Mucosa of stomach (tissue), 1 donor: Measurements from ENCODE around the gene TMEM11.
"Not testable (repeated sequence)": the region's sequence is repeated elsewhere in the genome, so short reads cannot be mapped to it uniquely, and the experiment has no call there.

ENCODE experiments used
- H3K27me3 ChIP-seq: one replicate; pipeline ENCODE4 v1.7.0; 2013; ENCODE audit warnings: mild to moderate bottlenecking, low read length; ENCODE audit not compliant: control insufficient read depth, insufficient read depth
- H3K36me3 ChIP-seq: one replicate; pipeline ENCODE4 v1.7.0; 2013; ENCODE audit warnings: low read length; ENCODE audit not compliant: control insufficient read depth, insufficient read depth
- H3K4me1 ChIP-seq: one replicate; pipeline ENCODE4 v1.7.0; 2013; ENCODE audit warnings: mild to moderate bottlenecking, low read length; ENCODE audit not compliant: control insufficient read depth, insufficient read depth
- H3K4me3 ChIP-seq: one replicate; pipeline ENCODE4 v1.7.0; 2013; ENCODE audit warnings: low read length
- H3K9ac ChIP-seq: one replicate; pipeline ENCODE4 v1.7.0; 2013; ENCODE audit warnings: mild to moderate bottlenecking, low read length, moderate library complexity
- H3K9me3 ChIP-seq: one replicate; pipeline ENCODE4 v1.7.0; 2013; ENCODE audit warnings: mild to moderate bottlenecking, low read length, moderate library complexity; ENCODE audit not compliant: control insufficient read depth
- donor health status: Pancreatic carcinoma.

Gene TMEM11

DNA sequence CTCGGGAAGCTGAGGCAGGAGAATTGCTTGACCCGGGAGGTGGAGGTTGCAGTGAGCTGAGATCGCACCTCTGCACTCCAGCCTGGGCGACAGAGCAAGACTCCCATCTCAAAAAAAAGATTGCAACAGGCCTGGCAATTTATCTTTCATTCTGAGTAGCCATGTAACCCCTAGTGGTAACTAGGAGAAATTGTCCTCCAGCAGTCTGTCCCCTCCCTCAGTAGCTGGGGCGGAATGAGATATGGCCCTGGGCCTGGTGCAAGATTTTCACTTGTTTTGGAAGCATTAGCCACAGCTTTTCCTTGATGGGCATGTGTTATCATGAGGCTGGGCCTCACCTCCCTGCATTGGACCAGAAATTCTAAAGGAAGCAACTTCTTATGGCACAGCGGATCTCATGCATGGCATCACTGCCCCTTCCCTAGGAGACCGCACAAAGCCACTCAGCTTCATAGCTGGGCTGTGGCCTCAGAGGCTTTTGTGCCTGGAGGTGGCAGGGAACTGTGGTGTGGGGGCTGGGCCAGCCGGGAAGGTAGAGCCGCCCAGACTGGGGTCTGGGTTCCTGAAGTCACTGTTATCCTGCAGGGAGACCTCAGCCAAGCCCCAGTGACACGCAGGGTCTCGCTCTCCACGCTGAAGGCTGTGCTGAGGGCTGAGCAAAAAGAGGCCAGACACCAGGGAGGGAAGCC, 25.9 kb upstream of the TMEM11 start:
- Histone ChIP-seq H3K36me3 (no peaks in the 10 kb centered on the region), H3K4me1 (no peaks in the 10 kb centered on the region), H3K27me3 (no peaks in the 10 kb centered on the region), H3K9me3 (no peaks in the 10 kb centered on the region), H3K4me3 (no peak overlapping the region), H3K9ac (no peak overlapping the region)

DNA sequence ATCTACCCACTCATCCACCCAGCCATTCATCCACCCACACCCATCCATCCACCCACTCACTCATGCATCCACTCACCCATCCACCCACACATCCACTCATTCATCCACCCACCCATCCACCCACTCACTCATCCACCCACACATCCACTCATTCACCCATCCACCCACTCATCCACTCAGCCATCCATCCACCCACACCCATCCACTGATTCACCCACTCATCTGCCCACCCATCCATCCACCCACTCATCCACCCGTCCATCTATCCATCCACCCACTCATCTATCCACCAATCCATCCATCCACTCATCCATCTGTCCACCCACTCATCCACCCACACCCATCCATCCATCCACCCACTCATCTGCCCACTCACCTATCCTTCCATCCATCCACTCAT, 22.0 kb upstream of the TMEM11 start:
- Histone ChIP-seq H3K9ac (no peak overlapping the region), H3K36me3 (no peaks in the 10 kb centered on the region), H3K4me3 (no peak overlapping the region), H3K9me3 (no peaks in the 10 kb centered on the region), H3K4me1 (no peaks in the 10 kb centered on the region), H3K27me3 (no peaks in the 10 kb centered on the region)

DNA sequence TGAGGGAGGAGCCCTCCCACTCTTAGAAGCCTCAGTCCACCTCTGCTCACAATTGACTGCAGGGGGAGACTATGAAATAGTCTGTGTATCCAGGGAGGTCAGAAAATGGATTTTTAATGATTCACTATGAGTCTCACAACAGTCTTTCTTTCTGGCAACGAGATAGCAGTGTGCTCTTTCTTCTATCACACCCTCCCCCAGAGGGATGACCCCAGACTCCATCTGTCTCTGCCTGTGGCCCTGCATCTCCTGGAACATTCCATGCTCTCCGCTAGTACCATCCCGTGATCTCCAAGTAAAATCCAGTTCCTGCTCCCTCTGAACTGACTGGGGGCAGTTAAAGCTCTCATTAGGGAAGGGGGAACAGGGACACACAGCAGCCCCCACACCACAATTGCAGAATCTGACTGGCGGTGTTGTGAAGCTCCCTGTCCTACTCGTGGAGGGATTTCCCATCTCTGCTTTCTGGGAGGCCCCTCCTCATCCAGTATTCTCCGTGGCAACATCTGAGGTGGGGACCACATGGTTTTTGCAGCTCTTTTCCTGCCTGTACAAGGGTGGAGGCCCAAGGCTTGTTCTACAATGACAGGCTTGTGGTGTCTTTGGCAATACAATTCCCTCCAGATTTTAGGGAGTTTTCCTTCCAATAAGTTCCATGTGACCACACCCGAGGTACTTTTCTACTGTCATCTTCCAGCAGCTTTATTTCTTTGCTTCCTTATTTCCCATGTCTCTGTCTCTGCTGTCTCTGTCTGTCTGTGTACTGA, 19.8 kb upstream of the TMEM11 start:
- no peaks in the 10 kb centered on the region for H3K4me1 ChIP-seq
- H3K36me3 ChIP-seq: no peaks in the 10 kb centered on the region
- no peaks in the 10 kb centered on the region for H3K9me3 ChIP-seq
- no peak overlapping the region for H3K9ac ChIP-seq
- no peak overlapping the region for H3K4me3 ChIP-seq
- no peaks in the 10 kb centered on the region for H3K27me3 ChIP-seq

DNA sequence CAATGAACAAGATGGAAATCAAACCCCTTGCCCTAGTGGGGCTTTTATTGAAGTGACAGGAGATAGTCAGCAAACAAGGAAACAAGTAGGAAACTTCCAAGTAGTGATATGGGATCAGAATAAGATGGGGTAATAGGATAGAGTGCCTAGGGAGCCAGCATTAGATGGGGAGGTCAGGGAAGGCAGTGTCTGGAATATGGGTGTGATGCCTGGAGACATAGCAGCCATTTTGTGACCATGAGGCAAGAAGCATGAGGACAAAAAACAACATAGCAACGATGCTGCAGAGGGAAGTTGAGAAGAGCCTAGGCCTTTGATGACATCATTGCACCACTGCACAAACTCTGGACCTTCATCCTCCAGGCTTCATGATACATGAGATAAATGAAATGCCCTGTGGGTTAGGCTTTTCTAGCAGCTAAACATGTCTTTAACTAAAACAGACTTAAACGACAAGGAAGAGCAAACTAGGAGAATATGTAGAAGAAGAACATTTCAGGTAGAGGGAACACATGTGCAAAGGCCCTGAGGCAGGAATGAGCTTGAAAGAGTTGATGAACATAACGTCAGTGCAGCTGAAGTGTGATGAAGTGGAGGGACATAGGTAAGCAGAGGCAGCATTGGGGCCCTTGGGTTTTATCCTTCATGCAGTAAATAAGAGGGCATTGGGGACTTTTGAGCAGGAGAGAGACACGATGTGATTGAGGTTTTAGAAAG, 18.2 kb upstream of the TMEM11 start:
- Histone ChIP-seq H3K27me3 (no peaks in the 10 kb centered on the region), H3K9me3 (no peaks in the 10 kb centered on the region), H3K4me1 (no peaks in the 10 kb centered on the region), H3K9ac (no peak overlapping the region), H3K36me3 (no peaks in the 10 kb centered on the region), H3K4me3 (no peak overlapping the region)

DNA sequence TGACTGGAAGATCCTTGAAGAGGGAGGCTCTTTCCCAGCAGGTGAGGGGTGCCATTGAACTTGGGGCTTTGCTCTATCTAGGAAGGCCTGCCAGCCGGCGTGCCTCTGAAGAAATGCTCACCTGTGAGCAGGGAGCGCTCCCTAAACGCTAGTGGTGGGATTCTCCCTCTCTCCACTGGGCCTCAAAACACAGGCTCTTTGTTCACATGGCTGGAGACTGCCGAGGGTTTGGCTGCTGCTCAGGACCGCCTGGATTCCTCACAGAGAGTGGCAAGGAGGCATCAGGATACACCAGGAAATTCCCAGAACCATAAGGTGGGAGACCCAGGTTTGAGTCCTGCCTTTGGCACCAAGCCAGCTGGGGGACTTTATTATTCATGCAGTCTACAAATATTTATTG, 17.6 kb upstream of the TMEM11 start:
- no peak overlapping the region for H3K4me3 ChIP-seq
- no peak overlapping the region for H3K9ac ChIP-seq
- H3K9me3 ChIP-seq: no peaks in the 10 kb centered on the region
- no peaks in the 10 kb centered on the region for H3K27me3 ChIP-seq
- no peaks in the 10 kb centered on the region for H3K36me3 ChIP-seq
- no peaks in the 10 kb centered on the region for H3K4me1 ChIP-seq

DNA sequence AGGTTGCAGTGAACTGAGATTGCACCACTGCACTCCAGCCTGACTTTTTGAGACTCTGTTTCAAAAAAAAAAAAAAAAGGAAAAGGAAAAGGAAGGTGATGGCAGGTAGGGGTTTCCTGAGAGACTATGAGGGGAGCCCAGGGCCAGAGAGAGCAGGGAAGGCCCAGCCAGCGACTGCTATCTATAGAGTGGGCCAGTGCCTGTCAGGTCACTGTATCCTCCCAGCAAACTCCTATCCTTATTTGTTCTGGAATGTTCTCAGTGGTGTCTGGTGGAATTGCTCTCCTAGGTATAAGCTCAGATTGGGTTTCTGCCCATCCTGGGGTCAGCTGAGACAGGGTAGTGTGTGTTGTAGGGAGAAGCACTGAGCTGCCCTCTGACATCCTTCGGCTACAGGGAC, 14.9 kb upstream of the TMEM11 start:
- H3K9ac ChIP-seq: no peak overlapping the region

DNA sequence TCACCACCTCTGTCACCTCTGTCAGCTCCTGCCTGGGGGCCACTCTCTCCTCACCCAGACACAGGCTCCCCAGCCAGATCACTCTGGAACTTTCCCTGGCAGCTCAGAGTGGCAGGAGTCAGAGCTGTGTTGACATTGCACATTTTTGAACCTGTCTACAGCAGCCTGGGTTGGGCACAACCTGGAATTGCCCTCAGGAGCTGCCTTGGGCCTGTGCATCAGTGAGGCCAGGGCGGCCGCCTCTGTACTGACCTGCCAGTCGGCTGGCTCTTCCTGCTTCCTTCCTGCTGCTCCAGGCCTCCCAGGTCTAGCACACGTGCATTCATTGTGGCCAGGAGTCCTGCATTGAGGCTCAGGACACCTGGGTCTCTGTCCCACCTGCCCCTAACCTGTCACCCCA, 14.2 kb upstream of the TMEM11 start:
- no peaks in the 10 kb centered on the region for H3K27me3 ChIP-seq
- H3K4me3 ChIP-seq: no peak overlapping the region
- H3K4me1 ChIP-seq: no peaks in the 10 kb centered on the region
- no peak overlapping the region for H3K9ac ChIP-seq
- no peaks in the 10 kb centered on the region for H3K9me3 ChIP-seq
- H3K36me3 ChIP-seq: no peaks in the 10 kb centered on the region

More for the DNA sequence above, 14.9 kb upstream of the TMEM11 start:
- Histone ChIP-seq H3K9me3 (no peaks in the 10 kb centered on the region), H3K36me3 (no peaks in the 10 kb centered on the region), H3K27me3 (no peaks in the 10 kb centered on the region), H3K4me3 (no peak overlapping the region), H3K4me1 (no peaks in the 10 kb centered on the region)

DNA sequence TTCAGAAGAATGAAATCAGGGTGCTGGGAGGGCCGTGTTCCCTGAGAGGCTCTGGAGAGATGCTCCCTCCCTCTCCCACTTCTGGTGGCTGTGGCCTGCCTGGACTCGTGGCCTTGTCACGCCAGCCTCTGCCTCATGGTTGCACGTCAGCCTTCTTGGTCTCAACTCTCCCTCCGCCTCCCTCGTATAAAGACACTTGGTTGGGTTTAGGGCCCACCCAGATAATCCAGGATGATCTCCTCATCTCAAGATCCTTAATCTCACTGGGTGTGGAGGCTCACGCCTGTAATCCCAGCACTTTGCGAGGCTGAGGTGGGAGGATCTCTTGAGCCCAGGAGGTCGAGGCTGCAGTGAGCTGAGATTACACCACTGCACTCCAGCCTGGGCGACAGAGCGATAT, 13.3 kb upstream of the TMEM11 start:
- not testable (repeated sequence) for H3K9ac ChIP-seq, H3K27me3 ChIP-seq, H3K4me3 ChIP-seq, H3K36me3 ChIP-seq, H3K9me3 ChIP-seq, H3K4me1 ChIP-seq

DNA sequence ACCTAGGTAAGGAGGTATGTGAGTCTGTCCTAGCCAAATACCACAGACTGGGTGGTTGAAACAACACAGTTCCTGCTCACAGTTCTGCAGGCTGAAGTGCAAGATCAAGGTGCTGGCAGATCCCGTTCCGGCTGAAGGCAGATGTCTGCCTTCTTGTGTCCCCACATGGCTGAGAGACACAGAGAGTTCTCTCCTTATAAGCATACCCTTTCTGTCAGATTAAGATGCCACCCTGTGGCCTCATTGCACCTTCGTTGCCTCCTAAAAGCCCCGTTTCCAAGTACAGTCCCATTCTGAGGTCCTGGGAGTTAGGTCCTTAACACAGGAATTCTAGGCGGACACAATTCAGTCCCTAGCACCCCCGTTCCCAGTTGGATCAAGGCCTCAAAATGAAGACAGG, 9.1 kb upstream of the TMEM11 start:
- H3K4me3 ChIP-seq: no peak overlapping the region
- no peaks in the 10 kb centered on the region for H3K27me3 ChIP-seq
- H3K4me1 ChIP-seq: peaks cover 4% of the 10 kb centered on the region
- no peak overlapping the region for H3K9ac ChIP-seq
- no peaks in the 10 kb centered on the region for H3K9me3 ChIP-seq
- H3K36me3 ChIP-seq: no peaks in the 10 kb centered on the region

DNA sequence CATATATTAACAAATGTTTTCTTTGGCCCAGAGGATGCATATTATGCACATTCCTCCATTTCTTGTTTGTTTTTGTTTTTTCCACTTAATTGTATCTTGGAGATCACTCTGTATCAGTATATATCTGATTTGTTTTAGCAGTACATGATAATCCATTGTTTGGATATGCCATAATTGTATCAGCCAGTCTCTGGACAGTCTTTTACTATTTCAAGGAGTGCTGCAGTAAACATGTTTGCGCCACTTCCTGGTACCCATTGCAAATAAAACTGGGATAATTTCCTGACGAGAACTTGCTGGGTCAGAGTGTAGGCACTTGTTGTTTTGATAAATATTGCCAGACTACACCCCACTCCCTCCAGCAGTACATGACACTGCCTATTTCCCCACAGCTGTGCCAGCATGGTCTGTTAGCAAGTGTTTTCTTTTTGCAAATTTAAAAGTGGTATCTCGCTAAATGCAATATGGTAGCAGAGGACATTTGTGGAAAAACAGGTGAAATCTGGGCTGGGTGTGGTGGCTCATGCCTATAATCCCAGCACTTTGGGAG, 4.9 kb upstream of the TMEM11 start:
- H3K9ac ChIP-seq: no peak overlapping the region
- no peaks in the 10 kb centered on the region for H3K36me3 ChIP-seq
- no peak overlapping the region for H3K4me3 ChIP-seq
- H3K4me1 ChIP-seq: peaks cover 10% of the 10 kb centered on the region
- H3K9me3 ChIP-seq: no peaks in the 10 kb centered on the region
- no peaks in the 10 kb centered on the region for H3K27me3 ChIP-seq

DNA sequence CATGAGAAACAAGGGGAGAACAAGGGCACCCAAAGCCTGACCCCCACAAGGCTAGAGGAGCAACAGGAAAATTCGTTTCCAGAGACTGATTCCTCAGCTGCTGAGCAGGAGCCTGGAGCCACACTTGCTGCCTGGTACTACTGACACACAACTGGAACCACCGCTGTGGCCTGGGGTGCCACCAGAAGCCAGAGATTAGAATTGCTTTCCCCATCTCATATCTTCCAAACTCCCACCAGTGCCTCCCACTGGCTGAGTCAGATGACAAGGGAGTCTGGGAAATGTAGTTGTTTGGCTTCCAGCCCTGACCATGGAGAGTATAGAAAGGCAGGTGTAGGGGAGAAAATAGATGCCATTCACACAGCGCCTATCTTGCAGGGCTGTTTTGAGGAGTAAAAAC, 4.1 kb upstream of the TMEM11 start:
- Histone ChIP-seq H3K27me3 (no peaks in the 10 kb centered on the region), H3K36me3 (no peaks in the 10 kb centered on the region), H3K4me1 (peaks cover 12% of the 10 kb centered on the region), H3K4me3 (no peak overlapping the region), H3K9me3 (no peaks in the 10 kb centered on the region), H3K9ac (no peak overlapping the region)

DNA sequence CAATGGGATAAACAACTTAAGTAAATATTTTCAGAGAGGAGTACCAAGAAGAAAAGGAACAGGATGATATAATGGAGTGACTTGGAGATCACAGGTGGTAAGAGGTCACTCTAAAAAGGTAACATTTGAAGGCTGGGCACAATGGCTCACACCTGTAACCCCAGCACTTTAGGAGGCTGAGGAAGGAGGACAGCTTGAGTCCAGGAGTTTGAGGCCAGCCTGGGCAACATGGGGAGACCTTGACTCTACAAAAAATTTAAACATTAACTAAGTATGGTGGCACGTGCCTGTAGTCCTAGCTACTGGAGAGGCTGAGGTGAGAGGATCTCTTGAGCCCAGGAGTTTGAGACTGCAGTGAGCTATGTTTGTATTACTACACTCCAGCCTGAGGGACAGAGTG, 3.4 kb upstream of the TMEM11 start:
- Histone ChIP-seq H3K9me3 (no peaks in the 10 kb centered on the region), H3K9ac (no peak overlapping the region), H3K4me1 (peaks cover 20% of the 10 kb centered on the region), H3K4me3 (no peak overlapping the region), H3K27me3 (no peaks in the 10 kb centered on the region), H3K36me3 (no peaks in the 10 kb centered on the region)
